Central memory CD8-positive, alpha-beta T cell (primary cell): Measurements from ENCODE around the gene EFHC1.

Experiments
- ATAC-seq: fragments of 150-1000 bp; cut with Tn5 transposase; replicated peaks from 2 replicates; pipeline ENCODE4 v1.10.0; 2022; ENCODE audit warnings: mild to moderate bottlenecking, moderate FRiP score, moderate number of reproducible peaks; ENCODE audit not compliant: poor library complexity, severe bottlenecking; ENCODE audit errors: extremely low read depth
- DNase-seq, 2 donors: peaks; one replicate each; pipeline ENCODE4 v3.0.0; 2021; ENCODE audit warnings: low spot score in 2 of 2
- H3K27ac Mint-ChIP-seq: one replicate; pipeline ENCODE4 v1.8.0; 2022; ENCODE audit warnings: low read depth, mild to moderate bottlenecking, moderate library complexity, mixed read lengths
- H3K27me3 Mint-ChIP-seq: one replicate; pipeline ENCODE4 v1.8.0; 2022; ENCODE audit warnings: mixed read lengths
- H3K36me3 Mint-ChIP-seq: one replicate; pipeline ENCODE4 v1.8.0; 2022; ENCODE audit warnings: mild to moderate bottlenecking, moderate library complexity, mixed read lengths; ENCODE audit not compliant: insufficient read depth
- H3K4me1 Mint-ChIP-seq: one replicate; pipeline ENCODE4 v1.8.0; 2022; ENCODE audit warnings: mixed read lengths
- H3K4me3 Mint-ChIP-seq: one replicate; pipeline ENCODE4 v1.8.0; 2022; ENCODE audit warnings: mild to moderate bottlenecking, moderate library complexity, mixed read lengths
- H3K9me3 Mint-ChIP-seq: one replicate; pipeline ENCODE4 v1.8.0; 2022; ENCODE audit warnings: mixed read lengths

Gene EFHC1

GRCh38 chr6:52388790-52389189 is 31.4 kb upstream of the EFHC1 start:
- Mint-ChIP-seq H3K4me3 (peak overlapping the region; percentile 80), H3K27ac (peak overlapping the region; percentile 96), H3K27me3 (no peaks in the 10 kb centered on the region), H3K36me3 (peaks cover 16% of the 10 kb centered on the region), H3K9me3 (no peaks in the 10 kb centered on the region), H3K4me1 (peaks cover 73% of the 10 kb centered on the region)
- ATAC-seq (no peak), DNase-seq (no peak)

GRCh38 chr6:52389264-52389625 is 30.9 kb upstream of the EFHC1 start:
- ATAC-seq (no peak), DNase-seq (no peak)
- peaks cover 73% of the 10 kb centered on the region for H3K4me1 Mint-ChIP-seq
- H3K36me3 Mint-ChIP-seq: peaks cover 16% of the 10 kb centered on the region
- H3K27ac Mint-ChIP-seq: peak overlapping the region; percentile 96
- no peaks in the 10 kb centered on the region for H3K9me3 Mint-ChIP-seq
- no peaks in the 10 kb centered on the region for H3K27me3 Mint-ChIP-seq
- H3K4me3 Mint-ChIP-seq: peak overlapping the region; percentile 80

GRCh38 chr6:52389626-52390360 is 30.3 kb upstream of the EFHC1 start:
- H3K9me3 Mint-ChIP-seq: no peaks in the 10 kb centered on the region
- no peaks in the 10 kb centered on the region for H3K27me3 Mint-ChIP-seq
- ATAC-seq (peak; percentile 56), DNase-seq (peak; percentile 22 to 51)
- peak overlapping the region; percentile 80 for H3K4me3 Mint-ChIP-seq
- peaks cover 16% of the 10 kb centered on the region for H3K36me3 Mint-ChIP-seq
- H3K27ac Mint-ChIP-seq: peak overlapping the region; percentile 96
- peaks cover 72% of the 10 kb centered on the region for H3K4me1 Mint-ChIP-seq

- Mint-ChIP-seq H3K4me3 (peak overlapping the region; percentile 80), H3K36me3 (peaks cover 16% of the 10 kb centered on the region), H3K27me3 (no peaks in the 10 kb centered on the region), H3K9me3 (no peaks in the 10 kb centered on the region), H3K27ac (peak overlapping the region; percentile 96), H3K4me1 (peaks cover 67% of the 10 kb centered on the region)
- peak; percentile 83 for ATAC-seq
- peak in 1 of 2 donors; percentile 59 for DNase-seq
Observed at GRCh38 chr6:52390361-52390727, 29.8 kb upstream of the EFHC1 start.

- H3K27ac Mint-ChIP-seq: peak overlapping the region; percentile 62
- ATAC-seq (no peak), DNase-seq (no peak)
- H3K4me3 Mint-ChIP-seq: peak overlapping the region; percentile 16
- peaks cover 17% of the 10 kb centered on the region for H3K36me3 Mint-ChIP-seq
- H3K4me1 Mint-ChIP-seq: peaks cover 71% of the 10 kb centered on the region
- peaks cover 7% of the 10 kb centered on the region for H3K9me3 Mint-ChIP-seq
- no peaks in the 10 kb centered on the region for H3K27me3 Mint-ChIP-seq
Observed at GRCh38 chr6:52391599-52391998, 28.5 kb upstream of the EFHC1 start.

GRCh38 chr6:52392944-52393343 is 27.2 kb upstream of the EFHC1 start:
- no peak overlapping the region for H3K4me3 Mint-ChIP-seq
- no peaks in the 10 kb centered on the region for H3K27me3 Mint-ChIP-seq
- peak overlapping the region; percentile 92 for H3K27ac Mint-ChIP-seq
- ATAC-seq (no peak), DNase-seq (no peak)
- peaks cover 23% of the 10 kb centered on the region for H3K36me3 Mint-ChIP-seq
- peaks cover 13% of the 10 kb centered on the region for H3K9me3 Mint-ChIP-seq
- H3K4me1 Mint-ChIP-seq: peaks cover 84% of the 10 kb centered on the region

GRCh38 chr6:52393780-52394179 is 26.4 kb upstream of the EFHC1 start:
- H3K27me3 Mint-ChIP-seq: no peaks in the 10 kb centered on the region
- H3K4me1 Mint-ChIP-seq: peaks cover 81% of the 10 kb centered on the region
- H3K9me3 Mint-ChIP-seq: peaks cover 13% of the 10 kb centered on the region
- ATAC-seq: no peak
- no peak for DNase-seq
- peaks cover 25% of the 10 kb centered on the region for H3K36me3 Mint-ChIP-seq
- H3K4me3 Mint-ChIP-seq: peak overlapping the region; percentile 62
- H3K27ac Mint-ChIP-seq: peak overlapping the region; percentile 92

GRCh38 chr6:52394251-52394666 is 25.9 kb upstream of the EFHC1 start:
- peaks cover 81% of the 10 kb centered on the region for H3K4me1 Mint-ChIP-seq
- ATAC-seq: peak; percentile 21
- H3K9me3 Mint-ChIP-seq: peaks cover 13% of the 10 kb centered on the region
- peak overlapping the region; percentile 92 for H3K27ac Mint-ChIP-seq
- H3K36me3 Mint-ChIP-seq: peaks cover 23% of the 10 kb centered on the region
- H3K27me3 Mint-ChIP-seq: no peaks in the 10 kb centered on the region
- H3K4me3 Mint-ChIP-seq: peak overlapping the region; percentile 62
- no peak for DNase-seq

- Mint-ChIP-seq H3K4me1 (peaks cover 81% of the 10 kb centered on the region), H3K9me3 (peaks cover 13% of the 10 kb centered on the region), H3K27ac (peak overlapping the region; percentile 85), H3K27me3 (no peaks in the 10 kb centered on the region), H3K36me3 (peaks cover 14% of the 10 kb centered on the region), H3K4me3 (peak overlapping the region; percentile 44)
- ATAC-seq: no peak
- DNase-seq: no peak
Observed at GRCh38 chr6:52395969-52396368, 24.2 kb upstream of the EFHC1 start.

- Mint-ChIP-seq H3K4me1 (peaks cover 49% of the 10 kb centered on the region), H3K27me3 (no peaks in the 10 kb centered on the region), H3K9me3 (peaks cover 13% of the 10 kb centered on the region), H3K36me3 (peaks cover 18% of the 10 kb centered on the region), H3K4me3 (no peak overlapping the region), H3K27ac (peak overlapping the region; percentile 47)
- DNase-seq: no peak
- ATAC-seq: no peak
Observed at GRCh38 chr6:52399511-52400312, 20.4 kb upstream of the EFHC1 start.

- no peak for ATAC-seq
- H3K4me3 Mint-ChIP-seq: no peak overlapping the region
- peaks cover 18% of the 10 kb centered on the region for H3K36me3 Mint-ChIP-seq
- no peaks in the 10 kb centered on the region for H3K27me3 Mint-ChIP-seq
- H3K27ac Mint-ChIP-seq: peak overlapping the region; percentile 47
- peaks cover 13% of the 10 kb centered on the region for H3K9me3 Mint-ChIP-seq
- no peak for DNase-seq
- H3K4me1 Mint-ChIP-seq: peaks cover 49% of the 10 kb centered on the region
Observed at GRCh38 chr6:52400313-52401041, 19.7 kb upstream of the EFHC1 start.

GRCh38 chr6:52403086-52403485 is 17.1 kb upstream of the EFHC1 start:
- no peak for DNase-seq
- no peak overlapping the region for H3K4me3 Mint-ChIP-seq
- H3K27me3 Mint-ChIP-seq: no peaks in the 10 kb centered on the region
- no peak overlapping the region for H3K27ac Mint-ChIP-seq
- H3K9me3 Mint-ChIP-seq: no peaks in the 10 kb centered on the region
- H3K4me1 Mint-ChIP-seq: peaks cover 25% of the 10 kb centered on the region
- ATAC-seq: no peak
- peaks cover 13% of the 10 kb centered on the region for H3K36me3 Mint-ChIP-seq
